ENCODE data around the gene KLF13.

The KLF13 gene

DNA sequence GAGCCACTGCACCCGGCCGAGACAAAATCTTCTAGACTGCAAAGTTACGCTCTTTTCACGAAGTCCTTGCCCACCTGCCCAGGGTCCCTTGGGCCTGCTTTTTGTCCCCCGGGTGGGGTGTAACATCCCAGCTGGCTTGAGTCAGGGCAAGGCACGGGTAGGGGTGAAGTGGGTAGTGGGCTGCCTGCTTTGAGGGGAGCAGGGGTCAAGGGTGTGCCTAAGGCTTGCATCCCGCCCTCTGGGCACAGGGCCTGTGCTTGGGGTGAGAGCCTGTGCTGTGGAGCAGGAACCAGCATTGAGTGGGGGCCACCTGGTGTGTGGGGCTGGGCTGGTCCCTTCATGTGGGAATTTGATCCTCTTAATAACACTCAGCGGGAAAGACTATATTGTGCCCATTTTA is 74.6 kb downstream of the KLF13 start:
- no peak for DNase-seq (ENCODE audit: low spot score)

DNA sequence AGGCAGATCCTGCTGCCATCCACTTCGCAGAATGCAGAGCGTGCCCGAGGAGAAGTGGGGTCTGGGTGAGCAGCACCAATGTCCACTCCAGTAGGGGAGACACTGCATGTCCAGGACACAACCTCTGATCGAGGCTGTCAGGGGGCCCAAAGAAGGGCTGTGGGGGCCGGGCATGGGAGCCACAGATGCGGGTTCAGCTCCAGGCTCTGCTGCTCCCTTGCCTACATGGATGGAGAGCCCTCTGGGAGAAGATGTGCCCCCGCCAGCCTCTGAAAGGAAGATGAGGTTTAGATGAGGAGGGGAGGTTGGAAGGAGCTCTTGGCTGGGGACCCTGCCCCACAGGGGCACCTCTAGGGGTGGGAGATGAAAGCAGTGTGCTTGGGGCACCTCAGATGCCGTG is 75.4 kb downstream of the KLF13 start:
- no peak for DNase-seq (ENCODE audit: low spot score)

DNA sequence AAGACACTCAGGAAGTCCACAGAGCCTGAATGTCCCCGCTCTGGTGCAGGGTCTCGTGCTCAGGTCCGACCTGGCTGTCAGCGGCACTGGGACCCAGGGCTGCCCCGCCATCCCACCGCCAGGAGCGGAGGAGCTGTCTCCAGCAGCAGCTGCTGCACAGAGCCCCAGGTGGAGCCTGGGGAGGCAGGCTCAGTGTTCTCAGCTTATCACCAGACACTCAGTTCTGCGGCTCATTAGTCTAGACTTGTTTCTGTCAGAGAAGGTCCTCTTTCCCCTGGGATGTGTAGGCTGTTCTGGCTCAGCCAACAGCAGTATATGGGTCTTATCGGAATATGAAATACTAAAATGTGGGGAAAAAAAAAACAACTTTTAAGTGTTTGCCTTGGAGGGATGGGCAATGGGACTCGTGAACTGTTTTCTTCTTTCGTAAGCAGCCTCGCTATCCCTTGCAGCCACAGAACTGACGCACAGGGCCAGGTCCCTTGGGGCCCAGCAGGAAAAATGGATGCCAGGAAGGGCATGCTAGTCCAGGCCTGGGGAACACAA is 75.9 kb downstream of the KLF13 start:
- no peak for DNase-seq (ENCODE audit: low spot score)

DNA sequence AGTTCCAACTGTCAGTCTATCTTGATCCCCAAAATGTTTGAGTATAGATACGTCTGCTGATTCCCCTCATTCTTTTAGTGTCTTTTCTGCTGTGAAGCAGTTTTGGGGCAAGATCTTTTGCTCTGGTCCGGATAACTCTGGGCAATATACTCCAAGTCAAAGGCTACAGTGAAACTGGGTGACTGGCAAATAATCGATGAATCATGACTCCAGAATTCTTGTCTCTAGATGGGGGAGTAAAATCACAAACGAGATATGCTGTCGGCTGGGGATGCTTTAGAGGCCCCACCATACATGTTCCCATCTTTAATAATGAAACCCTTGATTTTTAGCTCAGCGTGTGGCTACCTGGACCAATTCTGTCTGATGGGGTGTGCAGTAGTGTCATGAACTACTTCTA is 76.5 kb downstream of the KLF13 start:
- no peak for DNase-seq (ENCODE audit: low spot score)

DNA sequence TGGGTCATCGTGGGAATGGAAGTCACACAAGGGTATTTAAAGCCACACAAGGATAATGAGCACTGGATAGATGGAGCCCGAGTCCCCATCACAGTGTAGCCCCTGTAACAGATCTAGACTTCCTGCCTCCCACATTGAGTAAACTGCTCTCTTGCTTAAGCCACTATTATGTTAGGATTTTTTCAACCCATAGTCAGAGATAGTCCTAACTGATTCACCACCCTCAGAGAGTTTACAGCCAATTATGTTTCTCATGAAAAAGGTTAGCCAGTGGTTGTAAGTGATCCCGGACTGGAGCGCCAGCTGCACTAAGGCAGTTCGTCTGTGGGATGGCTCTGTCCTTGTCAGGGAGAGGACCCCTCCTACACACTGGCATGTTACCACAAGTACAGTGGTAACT is 77.0 kb downstream of the KLF13 start:
- DNase-seq (ENCODE audit: low spot score), result no peak

DNA sequence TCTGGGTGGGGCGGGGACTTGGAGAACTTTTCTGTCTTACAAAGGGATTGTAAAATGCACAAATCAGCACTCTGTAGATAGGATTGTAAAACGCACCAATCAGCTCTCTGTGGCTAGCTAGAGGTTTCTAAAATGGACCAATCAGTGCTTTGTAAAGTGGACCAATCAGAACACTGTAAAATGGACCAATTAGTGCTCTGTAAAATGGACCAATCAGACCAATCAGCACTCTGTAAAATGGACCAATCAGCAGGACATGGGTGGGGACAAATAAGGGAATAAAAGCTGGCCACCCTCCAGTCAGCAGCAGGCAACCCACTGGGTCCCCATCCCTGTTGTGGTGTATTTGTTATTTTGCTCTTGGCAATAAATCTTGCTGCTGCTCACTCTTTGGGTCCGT is 77.7 kb downstream of the KLF13 start:
- no peak for DNase-seq (ENCODE audit: low spot score)

DNA sequence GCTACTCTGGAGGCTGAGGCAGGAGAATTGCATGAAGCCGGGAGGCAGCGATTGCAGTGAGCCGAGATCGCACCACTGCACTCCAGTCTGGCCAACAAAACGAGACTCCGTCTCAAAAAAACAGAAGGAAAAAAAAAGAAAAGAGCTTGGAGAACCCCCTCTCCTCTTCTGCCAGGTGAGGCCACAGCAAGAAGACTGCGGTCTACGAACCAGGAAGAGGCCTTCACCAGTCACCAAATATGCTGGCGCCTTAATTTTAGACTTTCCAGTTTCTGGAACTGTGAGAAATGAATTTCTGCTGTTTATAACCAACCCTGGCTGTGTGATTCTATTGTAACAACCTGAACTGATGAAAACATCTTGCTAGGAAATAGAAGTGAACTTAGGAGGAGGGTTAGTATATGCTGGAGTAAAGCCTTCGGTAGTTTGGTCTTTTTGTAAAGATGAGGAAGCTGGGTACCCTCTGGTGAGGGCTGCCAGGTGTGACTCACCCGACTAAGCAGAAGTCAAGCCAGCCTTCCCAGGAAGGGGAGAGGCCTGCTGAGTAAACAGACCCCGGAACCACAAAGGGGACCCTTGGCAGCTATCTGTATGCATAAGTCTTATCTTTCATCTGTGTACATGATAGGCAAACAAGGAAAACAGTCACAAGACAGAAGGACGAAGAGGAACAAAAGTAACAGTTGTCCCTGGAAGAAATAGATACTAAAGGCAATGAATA is 78.7 kb downstream of the KLF13 start:
- peak; percentile 25 for DNase-seq (ENCODE audit: low spot score)

DNA sequence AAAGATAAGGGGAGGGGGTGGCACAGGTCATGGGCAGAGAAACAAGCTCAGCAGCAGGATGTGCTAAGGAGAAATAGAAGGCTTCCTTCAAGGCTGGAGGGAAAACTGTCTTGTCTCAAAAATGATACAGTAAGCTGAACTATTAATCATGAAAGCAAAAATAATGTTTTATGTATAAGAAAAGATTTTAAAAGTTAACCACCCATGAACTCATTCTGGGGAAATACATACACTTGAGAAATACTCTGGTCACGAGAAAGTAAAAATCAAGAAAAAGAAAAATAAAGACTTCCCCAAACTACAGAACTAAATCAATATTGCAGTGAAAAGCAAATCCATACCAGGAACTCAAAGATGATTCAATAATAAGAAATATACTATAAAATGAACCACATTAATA is 80.7 kb downstream of the KLF13 start:
- no peak for DNase-seq (ENCODE audit: low spot score)

DNA sequence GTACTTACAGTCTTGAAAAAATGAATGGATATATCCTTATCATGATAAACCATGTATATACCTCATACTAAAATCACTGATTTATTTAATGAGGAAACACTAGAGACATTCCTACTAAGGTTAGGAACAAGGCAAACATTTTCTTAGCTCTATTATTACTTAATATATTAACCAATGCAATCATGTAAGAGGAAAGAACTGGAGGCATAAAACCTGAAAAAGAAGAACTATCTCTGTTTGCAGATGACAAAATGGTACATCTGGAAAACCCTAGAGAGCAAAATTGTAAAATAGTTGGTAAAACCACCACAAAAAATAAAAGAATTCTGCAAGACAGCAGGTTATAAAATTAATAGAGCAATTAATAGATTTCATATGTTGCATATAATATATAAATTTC is 81.2 kb downstream of the KLF13 start:
- DNase-seq (ENCODE audit: low spot score), result no peak

DNA sequence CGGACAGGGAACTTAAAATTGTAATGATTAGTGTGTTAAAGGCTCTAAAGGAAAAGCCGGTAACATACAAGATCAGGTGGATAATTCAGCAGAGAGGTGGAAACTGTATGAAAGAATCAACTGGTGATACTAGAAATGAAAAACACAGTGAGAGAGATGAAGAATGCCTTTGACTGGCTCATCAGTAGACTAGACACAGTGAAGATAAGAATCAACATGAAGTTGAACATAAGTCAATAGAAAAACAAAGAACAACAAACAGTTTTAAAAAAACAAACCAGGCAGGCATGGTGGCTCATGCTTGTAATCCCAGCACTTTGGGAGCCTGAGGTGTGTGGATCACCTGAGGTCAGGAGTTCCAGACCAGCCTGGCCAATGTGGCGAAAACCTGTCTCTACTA is 82.1 kb downstream of the KLF13 start:
- DNase-seq (ENCODE audit: low spot score), result no peak

DNA sequence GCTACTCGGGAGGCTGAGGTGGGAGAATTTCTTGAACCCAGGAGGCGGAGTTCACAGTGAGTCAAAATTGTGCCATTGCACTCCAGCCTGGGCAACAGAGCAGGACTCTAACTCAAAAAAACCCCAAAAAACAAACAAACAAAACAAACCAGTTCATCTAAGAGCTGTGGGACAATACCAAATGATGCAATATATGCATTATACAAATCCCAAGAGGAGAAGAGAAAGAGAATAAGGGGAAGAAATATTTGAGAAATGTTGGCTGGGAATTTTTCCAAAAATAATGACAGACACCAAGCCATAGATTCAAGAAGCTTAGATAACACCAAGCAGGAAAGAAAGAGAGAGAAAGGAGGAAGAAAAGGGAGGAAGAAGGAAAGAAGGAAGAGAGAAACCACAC is 82.5 kb downstream of the KLF13 start:
- no peak for DNase-seq (ENCODE audit: low spot score)

DNA sequence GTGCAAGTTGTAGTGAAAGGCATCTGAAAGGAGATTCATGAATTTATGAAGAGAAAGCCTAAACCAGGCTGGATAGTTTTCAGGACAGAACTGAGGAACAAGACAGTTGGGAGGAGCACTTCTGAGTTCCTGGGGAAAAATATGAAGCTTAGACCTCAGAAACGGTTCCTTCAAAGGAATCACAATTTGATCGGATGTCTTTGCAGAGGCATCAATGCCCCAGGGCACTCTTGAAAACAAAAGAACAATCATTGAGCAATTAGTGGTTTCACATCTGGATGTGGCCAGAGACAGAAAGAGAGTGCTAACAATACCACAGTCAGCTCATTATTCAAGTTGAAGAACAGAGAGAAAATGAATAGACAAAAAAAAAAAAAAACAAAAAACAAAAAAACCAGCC is 86.2 kb downstream of the KLF13 start:
- DNase-seq (ENCODE audit: low spot score), result no peak

DNA sequence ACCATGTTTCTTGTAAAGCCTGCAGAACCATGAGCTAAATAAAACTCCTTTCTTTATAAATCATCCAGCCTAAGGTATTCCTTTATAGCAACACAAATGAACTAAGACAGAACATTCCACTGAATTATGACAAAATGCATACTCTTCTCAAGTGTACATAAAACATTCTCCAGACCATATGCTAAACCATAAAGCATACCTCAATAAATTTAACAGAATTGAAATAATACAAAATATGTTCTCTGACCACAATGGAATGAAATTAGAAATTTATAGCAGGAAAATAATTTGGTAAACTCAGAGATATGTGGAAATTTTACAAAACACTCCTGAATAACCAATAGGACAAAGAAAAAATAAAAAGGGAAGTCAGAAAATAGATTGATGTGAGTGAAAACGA is 88.6 kb downstream of the KLF13 start:
- DNase-seq (ENCODE audit: low spot score), result no peak

DNA sequence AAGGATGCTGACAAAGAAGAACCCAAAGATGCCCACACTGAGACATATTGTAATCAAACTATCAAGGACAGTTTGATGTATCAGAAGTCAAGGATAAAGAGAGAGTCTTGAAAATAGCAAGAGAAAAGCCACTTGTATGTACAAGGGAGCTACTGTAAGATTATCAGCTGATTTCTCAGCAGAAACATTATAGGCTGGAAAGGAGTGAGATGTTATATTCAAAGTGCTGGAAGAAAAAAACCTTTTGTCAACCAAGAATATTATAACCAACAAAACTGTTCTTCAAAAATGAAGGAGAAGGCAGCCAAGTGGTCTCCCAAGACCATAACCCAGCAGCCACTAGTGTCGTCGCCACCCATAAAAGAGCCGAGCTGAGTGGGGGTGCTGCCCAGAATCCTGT is 93.2 kb downstream of the KLF13 start:
- no peak for DNase-seq (ENCODE audit: low spot score)

DNA sequence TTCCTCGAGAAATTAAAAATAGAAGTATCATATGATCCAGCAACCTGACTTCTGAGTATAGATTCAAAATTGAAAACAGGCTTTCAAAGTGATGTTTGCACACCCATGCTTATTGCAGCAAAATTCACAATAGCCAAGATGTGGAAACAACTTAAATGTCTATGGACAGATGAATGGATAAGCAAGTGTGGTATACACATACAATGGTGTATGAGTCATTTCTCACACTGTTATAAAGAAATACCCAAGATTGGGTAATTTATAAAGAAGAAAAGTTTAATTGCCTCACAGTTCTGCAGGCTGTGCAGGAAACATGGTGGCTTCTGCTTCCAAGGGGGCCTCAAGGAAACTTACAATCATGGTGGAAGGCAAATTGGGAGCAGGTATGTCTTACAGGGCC is 100.8 kb downstream of the KLF13 start:
- no peak for DNase-seq (ENCODE audit: low spot score)
